HG02885 (cell line): ENCODE measurements around the gene LINC00632.
"Not testable (repeated sequence)": the region's sequence is repeated elsewhere in the genome, so short reads cannot be mapped to it uniquely, and the experiment has no call there.

Source experiments
- ATAC-seq: cut with Tn5 transposase; IDR thresholded peaks from one replicate; pipeline ENCODE4 v1.9.1; 2021; ENCODE audit warnings: mild to moderate bottlenecking; ENCODE audit not compliant: unreplicated experiment, poor library complexity

Gene LINC00632

DNA sequence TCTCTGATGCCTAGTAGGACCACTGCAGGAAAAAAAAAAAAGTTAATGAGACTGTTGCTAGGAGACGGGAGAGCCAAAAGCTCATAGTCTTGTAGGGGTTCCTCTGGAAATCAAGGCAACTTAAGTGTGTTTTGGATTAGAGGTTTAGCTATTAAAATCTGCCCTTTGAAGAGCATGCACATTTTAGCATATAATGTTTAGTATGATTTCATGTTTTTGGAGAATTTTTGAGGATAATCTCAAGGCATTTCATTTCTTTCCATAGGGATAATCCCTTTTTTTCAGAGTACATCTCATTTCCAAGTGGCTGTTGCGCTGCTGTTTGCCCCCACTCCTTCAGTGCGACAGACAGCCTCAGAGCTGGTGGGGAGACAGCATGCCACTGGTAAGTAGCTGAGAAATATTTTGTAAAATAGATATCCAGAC lies at the start of gene LINC00632:
LINC00632 (plus strand) TSS at position 339 of the 426 bp plus-strand sequence.
- no peak for ATAC-seq

DNA sequence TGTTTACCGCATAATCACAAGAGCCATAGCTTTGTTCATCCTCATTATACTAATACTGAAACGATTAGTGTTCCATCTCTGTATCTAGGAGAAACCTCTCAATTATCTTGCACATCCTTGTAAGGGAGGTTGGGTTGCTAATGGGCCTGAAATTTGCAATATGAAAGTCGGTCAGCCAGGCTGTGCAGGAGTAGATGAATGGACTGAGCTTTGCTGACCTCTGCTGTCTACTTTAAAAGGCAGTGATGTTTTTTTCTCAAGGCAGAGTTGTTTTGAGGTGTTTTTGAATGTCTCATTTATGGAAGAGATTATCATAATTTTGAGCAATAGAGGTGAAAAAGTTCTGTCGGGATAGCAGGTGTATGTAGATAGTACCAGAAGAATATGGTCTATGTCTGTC lies 47.9 kb upstream of the LINC00632 start:
- no peak for ATAC-seq

DNA sequence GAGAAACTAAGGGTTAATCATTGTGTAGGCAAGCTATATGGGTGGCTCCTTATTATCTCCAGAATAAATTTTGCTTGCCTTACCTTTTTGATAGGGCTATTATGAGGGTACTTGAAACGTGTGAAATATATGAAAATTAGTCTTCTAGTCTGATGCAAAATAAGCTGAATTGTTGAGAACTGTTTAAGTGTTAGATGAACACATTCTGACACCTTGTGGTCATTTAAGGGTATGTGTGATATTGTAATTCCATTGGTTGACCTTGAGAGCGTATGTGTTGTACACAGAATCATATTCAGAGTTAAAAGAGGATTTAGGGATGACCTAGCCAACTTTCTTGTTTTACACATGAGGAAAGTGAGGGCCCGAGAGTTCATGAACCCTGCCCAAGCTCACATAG lies 44.6 kb upstream of the LINC00632 start:
- peak; percentile 68 for ATAC-seq

DNA sequence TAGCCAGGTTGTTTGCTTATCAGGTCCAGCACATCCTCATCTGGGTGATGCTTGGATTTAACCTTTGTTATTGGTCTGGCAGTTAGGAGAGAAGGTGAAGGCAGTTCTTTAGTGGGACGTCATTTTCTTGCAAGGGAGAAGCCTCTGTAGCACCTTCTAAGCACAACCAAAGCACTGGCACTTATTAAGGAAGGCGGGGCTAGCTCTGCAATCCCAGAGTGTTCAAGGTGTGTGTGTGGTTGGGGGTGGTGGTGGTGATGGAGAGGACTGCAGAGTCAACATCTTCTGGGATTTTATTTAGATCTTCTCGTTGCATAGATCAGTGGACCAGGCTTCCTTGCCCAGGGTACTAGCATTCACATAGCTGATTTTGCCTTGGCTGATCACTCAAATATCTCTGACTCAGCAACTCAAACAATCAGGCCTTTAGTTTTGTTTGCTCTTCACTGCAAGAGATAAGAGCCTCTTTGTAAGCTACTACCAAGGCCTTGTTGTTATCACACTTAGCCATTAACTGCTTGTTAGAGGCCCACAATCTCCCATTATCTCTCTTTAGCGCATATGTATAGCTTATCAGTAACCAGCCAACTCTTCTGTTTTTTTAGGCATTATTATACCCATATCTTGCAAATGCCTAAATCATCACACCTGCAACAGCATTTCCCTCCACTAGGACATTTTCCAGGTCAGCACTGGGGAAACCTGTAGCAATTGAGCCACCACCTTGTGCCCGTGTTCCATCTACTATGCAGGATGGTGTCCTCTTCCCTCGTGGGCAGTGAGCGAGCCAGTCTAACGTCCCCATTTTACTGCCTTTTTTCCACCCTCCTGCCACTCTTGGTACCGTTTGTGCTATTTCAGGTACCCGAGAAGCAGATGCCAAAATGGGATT lies 36.5 kb upstream of the LINC00632 start:
- no peak for ATAC-seq

DNA sequence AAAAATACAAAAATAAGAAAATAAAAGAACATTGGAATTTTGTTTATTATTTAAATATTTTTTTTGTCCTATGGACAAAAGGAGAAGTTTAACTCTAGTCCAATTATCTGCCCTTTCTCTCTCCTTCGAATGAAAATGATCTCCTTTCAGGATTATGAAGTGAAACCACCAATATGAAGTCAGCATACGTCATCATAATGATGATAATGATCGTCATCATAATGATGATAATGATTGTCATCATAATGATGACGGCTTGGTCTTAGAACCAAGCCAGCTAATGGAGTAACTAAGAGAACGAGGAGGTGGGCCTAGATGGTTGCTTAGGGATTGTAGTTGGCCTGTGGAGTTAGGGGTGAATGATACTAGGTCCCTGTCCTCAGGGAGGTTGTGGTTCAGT lies 21.9 kb upstream of the LINC00632 start:
- ATAC-seq, result no peak

DNA sequence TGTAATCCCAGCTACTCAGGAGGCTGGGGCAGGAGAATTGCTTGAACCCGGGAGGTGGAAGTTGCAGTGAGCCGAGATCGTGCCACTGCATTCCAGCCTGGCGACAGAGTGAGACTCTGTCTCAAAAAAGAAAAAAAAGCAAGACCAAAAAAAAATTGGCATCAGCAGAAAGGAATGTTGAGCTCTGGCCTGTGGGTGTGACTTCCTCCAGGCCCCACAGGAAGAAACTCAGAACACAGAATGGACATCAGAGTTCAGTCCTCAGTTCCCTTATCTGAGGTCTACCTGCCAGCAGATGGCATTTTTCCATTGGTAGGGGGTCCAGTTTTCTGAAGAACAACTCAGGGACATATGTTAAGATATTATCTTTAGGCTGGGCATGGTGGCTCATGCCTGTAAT lies 18.0 kb upstream of the LINC00632 start:
- not testable (repeated sequence) for ATAC-seq

DNA sequence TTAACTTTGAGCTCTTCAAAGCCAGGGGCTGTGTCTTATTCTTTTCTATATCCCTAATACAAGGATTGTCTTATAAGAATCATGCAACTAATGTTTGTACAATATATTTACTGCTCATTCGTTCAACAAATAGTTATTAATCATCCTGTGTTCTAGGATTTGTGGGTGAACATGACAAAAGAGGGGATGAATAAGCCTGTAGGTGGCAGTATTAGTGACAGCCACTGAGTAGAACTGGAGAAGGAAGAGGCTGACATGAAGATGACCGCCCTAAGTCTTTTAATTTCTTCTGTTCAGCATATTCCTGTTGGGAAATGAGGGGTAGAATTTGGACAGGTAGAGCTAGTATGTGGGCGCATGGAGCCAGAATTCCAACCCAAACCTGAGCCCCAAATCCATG lies 11.9 kb upstream of the LINC00632 start:
- ATAC-seq, result no peak

DNA sequence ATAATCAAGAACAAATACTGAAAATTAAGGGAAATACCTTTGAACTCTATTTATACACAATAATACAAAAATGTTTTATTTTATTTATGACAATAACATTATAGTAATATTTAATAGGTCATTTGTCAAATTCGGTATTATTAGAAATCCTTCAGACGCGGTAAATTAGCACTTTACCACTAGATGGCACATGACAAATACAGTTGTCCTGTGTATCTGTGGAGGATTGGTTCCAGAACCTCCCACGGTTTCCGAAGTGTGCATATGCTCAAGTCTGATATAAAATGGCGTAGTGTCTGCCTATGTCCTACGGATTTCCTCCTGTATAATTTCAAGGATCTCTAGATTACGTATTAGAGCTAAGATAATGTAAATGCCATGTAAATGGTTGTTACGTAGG lies 8.1 kb upstream of the LINC00632 start:
- ATAC-seq, result peak; percentile 81

DNA sequence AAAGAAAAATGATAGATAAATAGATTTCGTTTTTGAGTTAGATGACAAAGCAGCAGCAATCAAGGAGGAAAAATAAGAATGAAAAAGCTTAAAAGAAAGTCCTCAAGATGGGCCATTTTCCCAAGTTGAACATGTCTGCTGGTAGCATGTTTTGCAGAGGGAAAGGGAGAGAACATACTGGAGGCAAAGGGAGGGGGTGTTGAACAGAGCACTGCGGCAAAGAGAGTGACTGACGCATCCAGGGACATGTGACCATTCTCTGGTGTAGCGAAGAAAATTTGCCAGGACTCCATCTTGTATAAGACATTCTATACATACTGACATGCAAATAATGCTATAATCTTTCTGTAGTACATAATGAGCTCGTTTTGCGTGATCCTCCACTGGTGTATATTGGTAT lies 1.2 kb downstream of the LINC00632 start:
- ATAC-seq, result no peak

DNA sequence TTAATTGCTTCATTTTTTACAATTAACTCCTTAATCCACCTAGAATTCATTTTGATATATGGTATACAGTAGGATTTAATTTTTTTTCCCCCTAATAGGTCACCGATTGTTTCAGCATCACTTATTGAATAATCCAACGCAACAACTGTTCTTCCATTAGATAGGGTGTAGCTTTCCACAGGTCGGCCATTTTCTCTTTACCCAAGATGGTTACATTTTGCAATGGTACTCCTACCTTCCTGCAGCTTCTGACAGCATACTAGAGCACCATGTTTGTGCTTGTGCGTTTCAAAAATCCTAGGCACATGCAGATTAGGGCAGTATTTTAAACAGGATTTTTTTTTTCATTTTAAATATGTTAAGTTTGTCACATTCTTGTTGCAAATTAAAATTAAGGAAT lies 2.3 kb downstream of the LINC00632 start:
- no peak for ATAC-seq

DNA sequence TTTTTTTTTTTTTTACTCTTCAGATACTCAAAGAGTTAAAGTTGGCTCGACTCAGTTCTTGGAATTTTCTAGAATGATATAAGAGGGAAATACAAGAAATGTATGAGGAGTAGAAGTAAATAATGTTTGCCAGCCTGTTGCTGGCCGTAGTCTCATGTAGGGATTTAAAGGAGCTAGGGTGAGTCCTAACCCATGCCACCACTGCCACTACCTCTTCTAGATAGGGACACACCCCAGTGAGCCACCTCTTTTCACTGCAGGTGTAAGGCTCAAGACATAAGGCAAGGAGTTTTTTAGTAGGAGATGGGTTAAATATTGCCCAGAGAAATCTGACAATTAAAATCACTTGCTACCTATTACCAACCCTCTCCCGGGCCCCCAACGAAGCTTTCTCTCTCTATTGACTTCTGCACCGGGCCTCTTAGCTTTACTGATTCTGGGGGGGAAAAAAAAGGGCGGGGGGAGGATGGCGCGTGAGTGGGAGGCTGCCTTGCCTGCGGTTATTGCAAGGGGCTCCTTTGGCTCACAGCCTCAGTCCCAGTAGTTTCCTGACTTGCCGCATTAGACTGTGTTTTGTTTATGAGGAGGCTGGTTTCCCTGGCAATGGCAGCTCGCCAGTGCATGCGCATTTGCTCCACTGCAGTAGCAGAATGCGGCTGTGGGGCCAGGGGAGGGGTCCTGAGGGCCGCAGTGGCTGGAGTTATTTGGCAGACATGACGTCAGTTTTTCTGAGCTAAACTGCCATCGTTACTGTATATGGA lies 3.0 kb downstream of the LINC00632 start:
- no peak for ATAC-seq

DNA sequence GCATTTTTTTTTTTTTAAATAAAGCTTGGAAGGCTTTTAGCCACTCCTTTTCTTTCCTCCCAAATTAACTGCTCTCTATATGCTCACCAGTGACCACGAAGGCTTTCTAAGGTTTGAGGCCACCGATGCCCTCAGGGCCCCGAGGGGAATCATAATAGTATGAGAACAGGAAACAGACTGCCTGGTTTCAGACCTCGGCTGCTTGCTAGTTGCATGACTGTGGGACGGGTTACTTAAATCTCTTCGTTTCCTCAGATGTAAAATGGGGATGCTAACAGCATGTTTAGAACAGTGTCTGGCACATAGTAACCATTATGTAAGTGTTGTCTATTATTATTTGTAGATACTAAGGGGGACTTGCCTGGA lies 3.6 kb downstream of the LINC00632 start:
- ATAC-seq, result no peak

DNA sequence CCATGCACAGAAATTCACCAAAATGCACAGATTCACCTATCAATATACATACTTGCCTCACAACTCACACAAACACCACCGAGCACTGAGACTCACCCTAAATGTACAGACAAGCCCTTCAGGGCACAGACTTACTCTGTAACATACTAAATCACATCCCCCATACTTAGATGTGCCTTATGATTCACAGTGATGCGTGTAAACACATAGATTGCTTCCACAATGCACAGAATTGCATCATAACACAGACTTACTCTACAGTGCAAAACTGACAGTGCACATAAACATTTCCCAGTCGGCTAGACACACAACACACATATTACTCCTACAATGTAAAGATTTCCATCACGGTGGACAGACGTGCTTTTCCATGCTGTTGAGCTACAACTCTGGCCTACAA lies 6.2 kb downstream of the LINC00632 start:
- no peak for ATAC-seq

DNA sequence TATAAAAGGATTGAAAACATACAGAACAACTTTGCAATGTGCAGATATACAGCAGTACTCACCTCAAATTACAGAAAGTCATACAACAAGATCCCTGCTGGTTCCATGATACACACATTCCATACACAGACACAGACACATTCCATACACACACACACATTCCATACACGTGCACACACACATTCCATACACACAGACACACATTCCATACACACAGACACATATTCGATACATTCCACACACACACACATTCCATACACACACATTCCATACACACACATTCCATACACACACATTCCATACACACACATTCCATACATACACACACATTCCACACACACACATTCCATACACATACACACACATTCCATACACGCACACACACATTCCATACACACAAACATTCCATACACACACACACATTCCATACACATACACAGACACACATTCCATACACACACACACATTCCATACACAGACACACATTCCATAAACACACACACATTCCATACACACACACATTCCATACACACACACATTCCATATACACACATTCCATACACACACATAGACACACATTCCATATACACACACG lies 13.7 kb downstream of the LINC00632 start:
- no peak for ATAC-seq

DNA sequence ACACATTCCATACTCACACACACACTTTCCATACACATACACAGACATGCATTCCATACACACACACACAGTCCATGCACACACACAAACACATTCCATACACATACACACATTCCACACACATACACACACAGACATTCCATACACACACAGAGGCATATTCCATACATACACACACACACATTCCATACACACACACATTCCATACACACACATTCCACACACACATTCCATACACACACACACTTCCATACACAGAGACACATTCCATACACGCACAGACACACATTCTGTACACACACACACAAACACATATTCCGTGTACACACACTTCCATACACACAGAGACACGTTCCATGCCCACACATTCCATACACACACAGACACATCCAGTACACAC lies 14.8 kb downstream of the LINC00632 start:
- no peak for ATAC-seq

DNA sequence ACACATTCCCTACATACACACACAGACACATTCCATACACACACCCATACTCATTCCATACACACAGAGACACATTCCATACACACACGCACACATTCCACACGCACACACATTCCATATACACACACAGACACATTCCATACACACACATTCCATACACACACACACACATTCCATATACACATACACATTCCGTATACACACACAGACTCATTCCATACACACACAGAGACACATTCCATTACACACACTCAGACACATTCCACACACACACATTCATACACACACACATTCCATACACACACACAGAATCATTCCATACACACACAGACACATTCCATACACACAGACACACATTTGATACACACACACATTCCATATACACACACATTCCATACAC lies 15.2 kb downstream of the LINC00632 start:
- ATAC-seq, result no peak

DNA sequence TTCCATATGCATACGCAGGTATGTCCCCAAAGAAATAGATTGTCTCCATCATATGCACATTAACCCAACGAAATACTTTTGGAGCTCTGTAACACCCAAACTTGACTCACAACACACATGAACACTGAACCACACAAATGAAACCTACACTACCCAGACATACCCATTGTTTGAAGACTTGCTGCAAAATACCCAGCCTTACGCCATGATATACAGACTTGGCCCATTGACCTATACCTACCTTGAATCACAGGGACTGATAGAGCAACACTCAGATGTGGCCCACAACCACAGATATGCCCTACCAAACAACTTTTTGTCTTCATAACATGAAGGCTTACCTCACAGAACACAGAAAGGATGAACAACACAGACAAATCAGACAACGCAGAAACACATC lies 15.9 kb downstream of the LINC00632 start:
- ATAC-seq, result no peak

DNA sequence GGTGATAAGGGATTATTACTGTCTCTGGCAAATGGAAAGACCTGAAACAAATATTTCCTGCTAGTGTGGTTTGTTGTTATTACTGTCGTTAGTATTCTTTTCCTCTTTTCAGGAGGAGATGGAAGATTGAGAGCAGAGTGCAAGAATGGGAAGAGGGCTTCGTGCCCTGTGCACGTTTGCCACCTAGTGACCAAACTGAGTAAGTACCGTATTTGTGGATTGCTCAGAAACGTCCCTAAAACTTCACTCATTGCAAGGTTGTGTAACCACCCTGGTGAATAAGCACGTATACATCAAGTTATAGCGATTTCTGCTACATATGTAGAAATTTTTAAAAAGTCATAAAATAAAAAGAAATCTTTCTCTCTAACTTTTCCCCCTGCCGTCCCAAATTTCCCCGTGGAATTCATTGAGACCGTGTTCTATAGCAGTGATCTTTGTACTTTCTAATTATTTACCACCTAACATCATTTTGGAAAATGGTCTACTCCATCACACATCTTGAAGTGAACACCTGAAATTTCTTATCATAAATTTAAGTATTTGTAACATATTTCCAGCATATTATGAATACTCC lies 24.3 kb downstream of the LINC00632 start:
- peak; percentile 97 for ATAC-seq

DNA sequence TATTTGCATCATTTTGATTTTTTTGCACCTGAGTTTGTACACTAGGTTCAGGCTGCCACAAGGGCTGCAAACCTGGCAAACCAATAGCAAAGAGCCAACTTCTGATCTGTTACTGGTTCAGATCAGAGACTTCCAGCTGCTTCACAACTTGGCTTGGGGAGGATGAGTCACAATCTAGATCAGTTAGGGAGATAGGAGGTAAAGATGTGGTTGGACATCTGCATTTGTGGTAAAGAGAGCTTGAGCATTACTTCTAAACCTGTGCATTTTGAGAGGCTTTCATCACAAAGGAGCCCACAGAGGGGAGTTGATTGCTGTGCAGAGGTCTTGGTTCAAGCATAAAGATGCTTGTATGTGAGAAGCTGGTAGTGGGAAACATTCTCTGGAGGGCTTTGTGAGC lies 34.5 kb downstream of the LINC00632 start:
- ATAC-seq, result no peak

DNA sequence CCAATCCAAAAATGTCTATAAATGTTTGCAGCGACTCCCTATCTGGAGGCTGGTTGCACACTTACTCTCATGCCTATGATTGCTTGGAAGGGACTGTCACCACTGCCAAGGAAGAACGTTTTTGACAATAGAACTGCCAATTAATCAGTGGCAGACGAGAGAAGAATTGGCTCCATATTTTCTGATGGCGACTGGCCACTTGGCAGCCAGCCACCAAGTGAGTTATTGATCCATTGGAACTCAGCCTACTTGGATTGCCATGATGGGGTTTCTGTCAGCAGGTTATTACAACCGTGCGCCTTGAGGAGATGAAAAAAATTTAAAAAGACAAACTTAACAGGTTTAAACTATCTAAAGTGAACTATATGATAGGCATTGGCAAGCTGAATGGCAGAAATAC lies 47.4 kb downstream of the LINC00632 start:
- no peak for ATAC-seq

DNA sequence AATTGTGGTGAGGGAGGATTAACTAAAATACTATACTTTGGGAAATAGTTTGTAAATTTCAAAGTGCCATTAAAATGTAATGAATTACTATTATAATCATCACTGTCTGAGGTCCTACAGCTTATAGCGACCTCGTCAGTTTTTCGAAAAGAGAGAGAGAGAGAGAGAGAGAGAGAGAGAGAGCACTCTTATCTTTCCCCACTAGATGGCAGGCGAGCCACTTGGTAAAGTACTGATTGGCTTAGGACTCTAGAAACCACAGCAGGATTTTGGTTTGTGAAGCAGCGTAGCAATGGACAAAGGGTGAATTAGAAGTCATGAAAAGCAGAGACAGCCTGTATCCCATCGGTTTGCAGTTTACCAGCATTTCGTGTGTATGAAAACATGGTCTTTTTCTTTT lies 52.5 kb downstream of the LINC00632 start:
- ATAC-seq, result peak; percentile 86
